ENCODE measurements around the gene KIF9.

DNA sequence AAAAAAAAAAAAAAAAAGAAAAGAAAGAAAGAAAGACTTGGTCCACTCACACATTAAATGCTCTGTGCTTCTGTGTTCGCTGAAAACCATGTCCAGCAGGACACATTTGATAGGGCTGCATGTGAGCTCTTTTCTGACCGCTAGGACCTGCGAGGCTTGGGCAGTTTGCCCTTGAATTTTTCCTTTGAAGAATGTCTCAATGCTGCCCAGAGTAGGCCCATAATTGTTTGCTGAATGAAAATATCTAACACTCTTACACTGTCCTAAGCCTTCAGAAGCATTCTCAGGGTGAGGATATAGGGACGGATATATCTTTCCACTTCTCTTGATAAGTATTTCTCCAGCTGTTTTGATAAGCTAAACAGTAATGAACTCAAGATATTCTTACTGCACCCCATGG lies 6.0 kb downstream of the KIF9 start:
- TF ChIP-seq, protein P1, sequence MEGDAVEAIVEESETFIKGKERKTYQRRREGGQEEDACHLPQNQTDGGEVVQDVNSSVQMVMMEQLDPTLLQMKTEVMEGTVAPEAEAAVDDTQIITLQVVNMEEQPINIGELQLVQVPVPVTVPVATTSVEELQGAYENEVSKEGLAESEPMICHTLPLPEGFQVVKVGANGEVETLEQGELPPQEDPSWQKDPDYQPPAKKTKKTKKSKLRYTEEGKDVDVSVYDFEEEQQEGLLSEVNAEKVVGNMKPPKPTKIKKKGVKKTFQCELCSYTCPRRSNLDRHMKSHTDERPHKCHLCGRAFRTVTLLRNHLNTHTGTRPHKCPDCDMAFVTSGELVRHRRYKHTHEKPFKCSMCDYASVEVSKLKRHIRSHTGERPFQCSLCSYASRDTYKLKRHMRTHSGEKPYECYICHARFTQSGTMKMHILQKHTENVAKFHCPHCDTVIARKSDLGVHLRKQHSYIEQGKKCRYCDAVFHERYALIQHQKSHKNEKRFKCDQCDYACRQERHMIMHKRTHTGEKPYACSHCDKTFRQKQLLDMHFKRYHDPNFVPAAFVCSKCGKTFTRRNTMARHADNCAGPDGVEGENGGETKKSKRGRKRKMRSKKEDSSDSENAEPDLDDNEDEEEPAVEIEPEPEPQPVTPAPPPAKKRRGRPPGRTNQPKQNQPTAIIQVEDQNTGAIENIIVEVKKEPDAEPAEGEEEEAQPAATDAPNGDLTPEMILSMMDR (IDR thresholded peaks at IDR 0.05) = no peak
- no peak for TF ChIP-seq POLR2A (IDR thresholded peaks at IDR 0.05)
- TF ChIP-seq POLR2AphosphoS5 (IDR thresholded peaks at IDR 0.05) = no peak

All from suprapubic skin (tissue), 4 donors.